Measurements from ENCODE around the gene GXYLT1. TPM values are rescaled to one million over a fixed set of nuclear protein-coding genes. Genes with fewer than 3 reads are reported as not detected.

The GXYLT1 gene
- total RNA-seq, 1 experiment from 2014 or later: 9.0 TPM

DNA sequence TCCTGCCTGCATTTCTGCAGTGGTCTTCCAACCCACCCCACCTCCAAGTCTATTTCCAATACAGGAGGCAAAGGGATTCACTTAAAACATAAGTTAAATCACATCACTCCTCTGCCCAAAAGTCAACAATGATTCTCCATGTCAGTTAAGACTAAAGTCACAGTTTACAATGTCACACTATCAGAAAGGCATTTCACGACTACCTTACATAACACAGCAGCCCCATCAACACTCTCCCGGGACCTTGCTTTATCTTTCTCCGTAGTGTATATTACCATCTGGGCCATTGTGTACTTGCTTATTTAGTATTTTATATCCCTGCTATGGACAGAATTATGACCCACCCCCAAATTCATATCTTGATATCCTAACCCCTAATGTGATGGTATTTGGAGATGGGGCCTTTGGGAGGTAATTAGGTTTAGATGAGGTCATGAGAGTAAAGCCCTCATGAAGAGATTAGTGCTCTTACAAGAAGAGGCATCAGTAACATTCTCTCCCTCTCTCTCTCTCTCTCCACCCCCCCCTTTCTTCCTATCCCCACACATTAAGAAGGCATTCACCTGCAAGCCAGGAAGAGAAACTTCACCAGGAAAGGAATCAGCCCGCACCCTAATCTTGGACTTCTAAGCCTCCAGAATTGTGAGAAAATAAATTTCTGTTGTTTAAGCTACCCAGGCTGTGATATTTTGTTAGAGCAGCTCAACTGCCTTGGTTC lies 112.7 kb downstream of the GXYLT1 start (continued):
- no peak for TF ChIP-seq CEBPB (IDR thresholded peaks at IDR 0.05; ENCODE audit: low read depth)

Other genes with a start within 250 kb of the GXYLT1 start
- 15.0 TPM for gene YAF2, start 93.4 kb upstream of the GXYLT1 start, total RNA-seq (2021; ENCODE audit: unreplicated experiment)
- 68.1 TPM for gene ZCRB1, start 181.2 kb upstream of the GXYLT1 start, total RNA-seq (2021; ENCODE audit: unreplicated experiment)
- 57.4 TPM for gene PPHLN1, start 181.3 kb upstream of the GXYLT1 start, total RNA-seq (2021; ENCODE audit: unreplicated experiment)

Data from HCT116 (cell line).